A549 treated with CORT108297 at 1 μM for 4 hours (cell line): ENCODE data around the gene ART3. TPM values are rescaled to one million over a fixed set of nuclear protein-coding genes. Genes with fewer than 3 reads are reported as not detected.

ENCODE experiments used
- total RNA-seq: library from RNA; stranded (reverse); fragments of 200-300 nt; extraction: Qiagen RNA extraction; gene quantifications from 5 replicates; pipeline ENCODE4 v1.2.3, GENCODE V29; 2022

Gene ART3, protein sequence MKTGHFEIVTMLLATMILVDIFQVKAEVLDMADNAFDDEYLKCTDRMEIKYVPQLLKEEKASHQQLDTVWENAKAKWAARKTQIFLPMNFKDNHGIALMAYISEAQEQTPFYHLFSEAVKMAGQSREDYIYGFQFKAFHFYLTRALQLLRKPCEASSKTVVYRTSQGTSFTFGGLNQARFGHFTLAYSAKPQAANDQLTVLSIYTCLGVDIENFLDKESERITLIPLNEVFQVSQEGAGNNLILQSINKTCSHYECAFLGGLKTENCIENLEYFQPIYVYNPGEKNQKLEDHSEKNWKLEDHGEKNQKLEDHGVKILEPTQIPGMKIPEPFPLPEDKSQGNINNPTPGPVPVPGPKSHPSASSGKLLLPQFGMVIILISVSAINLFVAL
- total RNA-seq = not detected in 5 replicates

GRCh38 chr4:76074468-76074867 is at the start of gene ART3:
Gene ART3, plus strand, starts transcription at chr4:76074709. Its CDS starts 1,181 bp downstream, at chr4:76075890.

DNA sequence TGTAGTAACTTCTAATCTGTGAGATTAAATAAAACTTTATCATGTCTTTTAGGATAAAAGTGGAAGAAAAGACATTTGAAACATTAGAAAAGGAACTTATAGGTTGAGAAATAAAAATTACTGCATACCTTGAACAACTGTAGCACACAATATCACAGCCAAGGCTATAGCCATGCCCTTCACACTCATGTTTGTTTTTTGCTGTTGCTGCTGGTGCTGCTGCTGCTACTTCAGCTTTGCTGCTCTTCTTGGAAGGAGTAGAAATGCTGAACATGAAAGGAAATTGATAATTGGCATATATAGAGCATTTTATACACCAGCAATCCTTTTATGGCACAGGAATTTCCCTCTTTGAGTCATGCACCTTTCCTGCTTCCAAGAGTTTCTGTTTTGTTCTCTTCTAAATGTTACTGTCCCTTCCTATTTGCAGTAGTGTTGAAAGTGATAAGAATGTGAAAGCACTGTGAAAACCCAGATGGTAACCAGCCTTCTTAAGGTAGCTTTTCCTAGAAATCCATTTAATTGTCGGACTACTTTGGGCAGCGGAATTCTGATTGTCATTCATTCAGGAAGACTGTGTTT is 38.6 kb upstream of the ART3 start, which contains the start of gene CXCL11:
Gene CXCL11, minus strand, starts transcription at position 272 of the 582 bp plus-strand sequence. Its CDS starts 83 bp downstream, at position 189.

DNA sequence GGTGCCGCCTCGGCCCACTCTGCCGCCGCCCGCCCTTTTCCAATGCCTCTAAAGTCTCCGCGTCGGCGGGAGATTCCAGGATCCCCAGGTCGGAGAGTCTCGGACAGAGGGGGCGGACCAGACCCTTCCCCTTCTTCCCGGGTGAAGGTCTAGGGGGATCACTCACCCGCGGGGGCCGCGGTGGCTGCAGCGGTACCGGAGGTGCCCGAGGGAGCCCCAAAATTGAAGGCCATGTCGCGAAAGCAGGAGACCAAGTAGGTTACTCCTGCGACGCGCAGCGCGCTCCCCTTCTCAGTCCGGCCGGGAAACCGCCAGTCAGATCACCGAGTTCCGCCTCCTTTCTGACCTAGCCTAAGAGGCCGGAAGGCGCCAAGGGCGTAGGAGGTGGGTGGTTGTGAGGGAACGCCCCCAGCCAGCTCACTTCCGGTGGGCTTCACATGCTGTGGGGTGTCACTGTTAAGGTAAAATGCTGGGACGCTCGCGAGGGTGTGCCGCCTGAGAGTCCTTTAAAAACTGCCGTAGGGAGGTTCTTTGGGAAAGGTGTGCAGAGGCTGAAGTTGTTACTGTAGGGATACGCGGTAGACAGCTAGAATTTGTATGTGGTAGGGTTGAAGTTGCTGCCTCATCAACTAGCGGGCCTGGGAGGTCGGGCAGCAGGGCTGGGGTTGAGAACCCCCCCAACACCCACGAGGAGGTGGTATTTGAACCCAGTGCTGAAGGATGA is 73.8 kb downstream of the ART3 start, which contains the start of gene NUP54:
Gene NUP54, minus strand, starts transcription at position 256 of the 724 bp plus-strand sequence. Its CDS starts 23 bp downstream, at position 233.

Other genes starting within 250 kb of the ART3 start
- not detected in 5 replicates for gene PPEF2, start 172.3 kb upstream of the ART3 start, total RNA-seq
- 23.3 to 26.0 TPM (median 24.3 TPM) in 5 replicates for gene NAAA, start 133.7 kb upstream of the ART3 start, total RNA-seq
- gene SDAD1, start 83.8 kb upstream of the ART3 start, total RNA-seq = 13.4 to 19.1 TPM (median 14.7 TPM) in 5 replicates
- gene CXCL9, start 67.2 kb upstream of the ART3 start, total RNA-seq = not detected in 5 replicates
- gene CXCL10, start 51.2 kb upstream of the ART3 start, total RNA-seq = 0.07 to 0.22 TPM (median 0.13 TPM) in 5 replicates
- 0.09 to 0.51 TPM (median 0.18 TPM) in 5 replicates for gene CXCL11, start 38.6 kb upstream of the ART3 start, total RNA-seq
- gene NUP54, start 73.7 kb downstream of the ART3 start, total RNA-seq = 25.0 to 45.5 TPM (median 26.7 TPM) in 5 replicates
- gene SCARB2, start 139.1 kb downstream of the ART3 start, total RNA-seq = 36.3 to 54.3 TPM (median 52.1 TPM) in 5 replicates
- gene FAM47E, start 177.0 kb downstream of the ART3 start, total RNA-seq = 0.12 to 0.22 TPM (median 0.18 TPM) in 5 replicates
- gene STBD1, start 232.0 kb downstream of the ART3 start, total RNA-seq = 8.0 to 9.6 TPM (median 8.6 TPM) in 5 replicates